T47D (cell line): ENCODE results near the gene PPP1R12B.
"Not testable (repeated sequence)": the region's sequence is repeated elsewhere in the genome, so short reads cannot be mapped to it uniquely, and the experiment has no call there.

Source experiments
- DNase-seq, 2 experiments: peaks; one replicate each; pipeline versions ENCODE4 v3.0.0 to v3.0.0-alpha.2; 2011 to 2012; ENCODE audit warnings: low read depth in 1 of 2, low spot score in 1 of 2
- JUND ChIP-seq: IDR thresholded peaks from 2 replicates; pipeline ENCODE4 v1.6.1; 2012; ENCODE audit warnings: low read depth
- in situ Hi-C: cut with HindIII; loops from 2 replicates; pipeline ENCODE4 v1.10.0; 2016; ENCODE audit warnings: low sequenced_read_pairs, low pct_unique_long_range_greater_than_20kb

The PPP1R12B gene

DNA sequence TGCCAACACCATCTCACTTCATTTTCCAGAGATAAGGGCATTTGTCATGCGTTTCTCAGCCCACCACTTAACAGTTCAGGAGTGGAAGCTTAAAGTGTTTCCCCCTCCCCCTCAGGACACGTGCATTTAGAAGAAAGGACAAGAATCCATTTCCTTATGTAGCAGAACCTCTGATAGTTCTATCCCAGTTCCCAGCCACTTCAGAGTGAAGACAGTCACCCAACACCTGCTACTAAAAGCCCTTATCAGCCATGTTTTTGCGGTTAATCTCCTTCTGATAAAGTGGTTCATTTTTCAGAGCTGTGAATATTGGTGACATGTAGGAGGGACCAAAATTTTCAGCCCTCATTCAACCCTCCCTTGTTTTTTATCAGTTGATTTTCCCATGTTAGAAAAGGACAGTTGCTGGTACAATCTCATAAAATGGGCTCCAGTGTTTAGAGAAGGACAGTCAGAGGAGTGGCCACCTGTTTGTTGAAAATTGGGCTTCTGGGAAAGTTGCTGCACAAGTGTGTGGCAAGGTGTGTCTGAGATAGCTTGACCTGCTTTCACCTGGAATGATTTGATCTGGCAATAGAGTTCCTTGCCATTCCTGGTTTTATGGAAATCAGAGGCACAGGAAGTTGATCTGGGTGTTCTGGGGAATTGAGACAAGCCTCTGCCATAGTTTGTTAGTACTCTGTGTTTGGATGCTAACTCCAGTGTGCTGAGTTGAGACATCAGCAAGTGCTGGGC is 114.0 kb downstream of the PPP1R12B start:
- TF ChIP-seq JUND: no peak
- no peak for DNase-seq
- in situ Hi-C loops: no loop called here

DNA sequence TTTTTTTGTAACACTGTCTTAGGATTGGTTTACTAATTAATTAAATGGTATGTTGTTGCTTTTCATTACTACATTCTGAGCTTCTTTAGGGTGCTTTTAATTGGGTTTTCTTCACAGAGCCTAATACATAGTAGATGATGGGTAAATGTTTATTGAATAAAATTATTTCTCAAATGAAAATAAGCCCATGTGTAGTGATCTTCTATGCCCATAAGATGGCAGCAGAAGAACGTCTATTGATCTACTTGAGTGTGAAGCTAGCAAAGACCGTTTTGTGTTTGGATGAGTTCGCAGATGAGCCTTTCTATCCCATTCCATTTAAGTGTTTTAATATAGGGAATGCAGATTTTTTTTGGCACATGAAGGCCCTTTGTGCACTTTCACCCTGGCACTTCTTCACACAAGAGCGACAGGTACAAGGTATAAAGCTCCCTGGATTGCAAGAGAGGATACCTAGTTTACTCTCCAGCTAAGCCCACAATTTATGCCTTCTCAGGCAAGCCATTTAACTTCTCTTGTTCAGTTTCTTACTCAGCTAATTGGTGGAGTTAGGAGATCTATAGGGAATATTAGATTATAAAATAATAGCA is 115.7 kb downstream of the PPP1R12B start:
- in situ Hi-C loops: not testable (repeated sequence)
- peak in 1 of 2 experiments; percentile 66 for DNase-seq

DNA sequence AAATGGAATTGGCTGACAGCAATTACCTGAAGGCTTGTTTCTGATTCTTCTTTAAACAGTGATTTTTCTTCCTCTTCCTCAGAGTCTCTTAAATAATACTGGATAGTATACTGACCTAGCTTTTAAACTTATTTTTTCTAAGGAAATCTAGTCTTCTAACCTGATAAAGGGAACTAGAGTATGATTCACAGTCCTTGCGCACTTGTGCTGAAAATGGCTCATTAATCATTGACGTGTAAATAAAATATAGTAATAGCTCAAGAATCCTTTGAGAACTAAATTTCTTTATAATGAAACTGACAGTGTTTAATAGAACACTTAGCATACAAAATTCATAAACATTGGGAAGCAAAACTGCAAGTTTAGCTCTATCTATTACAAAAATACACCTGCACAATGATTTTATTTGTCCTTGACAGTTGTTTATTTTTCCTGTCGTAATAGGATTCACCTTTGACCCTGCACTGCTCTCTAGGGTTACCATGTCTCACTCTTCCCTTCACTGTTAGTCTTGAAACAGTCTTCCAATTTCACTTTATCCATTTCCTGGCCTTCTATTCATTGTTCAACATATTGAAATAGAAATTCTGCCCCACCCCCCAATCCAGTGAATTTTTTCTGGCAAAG is 117.3 kb downstream of the PPP1R12B start:
- DNase-seq, in situ Hi-C loops: not testable (repeated sequence)

DNA sequence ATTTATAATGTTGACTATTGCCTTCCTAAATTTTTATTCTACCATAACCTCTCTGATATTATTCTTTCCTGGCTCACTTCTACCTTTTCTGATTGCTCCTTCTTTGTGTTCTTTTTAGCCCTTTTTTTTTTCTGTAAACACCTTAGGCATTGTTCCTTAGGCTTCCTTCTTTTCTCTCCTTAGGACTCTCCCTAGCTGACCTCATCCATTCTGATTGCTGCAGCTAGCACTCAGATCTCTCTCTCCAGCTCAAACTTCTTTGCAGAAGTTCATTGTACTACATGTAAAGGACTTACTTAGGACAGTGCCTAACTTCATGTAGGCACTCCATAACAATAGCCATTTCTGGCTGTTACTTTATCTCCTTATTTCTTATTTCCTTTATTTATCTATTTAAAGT is 117.8 kb downstream of the PPP1R12B start:
- DNase-seq, in situ Hi-C loops: not testable (repeated sequence)

DNA sequence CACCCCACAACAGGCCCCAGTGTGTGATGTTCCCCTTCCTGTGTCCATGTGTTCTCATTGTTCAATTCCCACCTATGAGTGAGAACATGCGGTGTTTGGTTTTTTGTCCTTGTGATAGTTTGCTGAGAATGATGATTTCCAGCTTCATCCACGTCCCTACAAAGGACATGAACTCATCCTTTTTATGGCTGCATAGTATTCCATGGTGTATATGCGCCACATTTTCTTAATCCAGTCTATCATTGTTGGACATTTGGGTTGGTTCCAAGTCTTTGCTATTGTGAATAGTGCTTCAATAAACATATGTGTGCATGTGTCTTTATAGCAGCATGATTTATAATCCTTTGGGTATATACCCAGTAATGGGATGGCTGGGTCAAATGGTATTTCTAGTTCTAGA is 118.9 kb downstream of the PPP1R12B start:
- DNase-seq, in situ Hi-C loops: not testable (repeated sequence)

DNA sequence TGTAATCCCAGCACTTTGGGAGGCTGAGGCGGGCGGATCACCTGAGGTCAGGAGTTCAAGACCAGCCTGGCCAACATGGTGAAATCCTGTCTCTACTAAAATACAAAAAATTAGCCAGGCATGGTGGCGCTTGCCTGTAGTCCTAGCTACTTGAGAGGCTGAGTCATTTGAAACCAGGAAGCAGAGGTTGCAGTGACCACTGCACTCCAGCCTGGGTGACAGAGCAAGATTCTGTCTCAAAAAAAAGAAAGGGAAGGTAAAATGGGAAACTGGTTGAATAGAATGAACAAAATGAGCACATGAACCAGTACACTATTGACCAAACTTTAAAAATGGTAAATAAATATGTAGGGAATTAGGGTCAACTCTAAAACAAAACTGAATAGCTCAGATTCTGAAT is 120.2 kb downstream of the PPP1R12B start:
- in situ Hi-C loops, DNase-seq: not testable (repeated sequence)

DNA sequence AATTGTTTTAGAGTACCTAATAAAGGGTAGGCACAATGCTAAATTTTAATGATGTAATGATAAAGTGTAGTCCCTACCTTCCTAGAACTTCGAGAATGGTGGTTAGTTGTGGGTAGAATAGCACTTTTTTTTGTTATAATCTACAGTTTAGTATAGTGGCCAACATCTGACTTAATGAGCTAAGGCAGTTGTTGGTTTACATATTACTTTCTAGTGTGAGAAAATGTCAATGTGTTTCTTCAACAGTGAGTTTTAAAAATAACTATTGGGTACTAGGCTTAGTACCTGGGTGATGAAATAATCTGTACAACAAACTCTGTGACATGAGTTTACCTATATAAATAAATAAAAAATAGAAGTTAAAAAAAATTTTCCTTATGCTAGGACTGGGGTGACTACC is 120.6 kb downstream of the PPP1R12B start:
- in situ Hi-C loops: not testable (repeated sequence)

DNA sequence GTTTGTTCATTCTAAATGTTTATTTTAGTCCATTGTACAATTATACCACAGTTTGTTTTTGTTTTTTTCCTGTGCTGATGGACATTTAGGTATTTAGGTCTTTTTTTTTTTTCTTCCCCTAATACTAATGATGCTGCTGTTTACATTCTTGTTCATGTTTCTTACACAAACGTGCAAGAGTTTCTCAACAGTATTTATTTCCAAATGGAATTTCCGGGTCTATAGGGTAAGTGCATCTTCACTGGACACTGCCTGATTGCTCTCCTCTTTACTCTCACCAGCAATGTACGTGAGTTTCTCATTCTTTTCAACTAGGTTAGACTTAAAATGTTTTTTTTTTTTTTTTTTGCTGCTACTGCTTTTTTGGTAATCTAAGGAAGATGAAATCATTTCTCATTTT is 122.7 kb downstream of the PPP1R12B start:
- in situ Hi-C loops: no loop called here
- no peak for TF ChIP-seq JUND
- DNase-seq: no peak

More for the DNA sequence above, 120.6 kb downstream of the PPP1R12B start:
- DNase-seq: not testable (repeated sequence)

DNA sequence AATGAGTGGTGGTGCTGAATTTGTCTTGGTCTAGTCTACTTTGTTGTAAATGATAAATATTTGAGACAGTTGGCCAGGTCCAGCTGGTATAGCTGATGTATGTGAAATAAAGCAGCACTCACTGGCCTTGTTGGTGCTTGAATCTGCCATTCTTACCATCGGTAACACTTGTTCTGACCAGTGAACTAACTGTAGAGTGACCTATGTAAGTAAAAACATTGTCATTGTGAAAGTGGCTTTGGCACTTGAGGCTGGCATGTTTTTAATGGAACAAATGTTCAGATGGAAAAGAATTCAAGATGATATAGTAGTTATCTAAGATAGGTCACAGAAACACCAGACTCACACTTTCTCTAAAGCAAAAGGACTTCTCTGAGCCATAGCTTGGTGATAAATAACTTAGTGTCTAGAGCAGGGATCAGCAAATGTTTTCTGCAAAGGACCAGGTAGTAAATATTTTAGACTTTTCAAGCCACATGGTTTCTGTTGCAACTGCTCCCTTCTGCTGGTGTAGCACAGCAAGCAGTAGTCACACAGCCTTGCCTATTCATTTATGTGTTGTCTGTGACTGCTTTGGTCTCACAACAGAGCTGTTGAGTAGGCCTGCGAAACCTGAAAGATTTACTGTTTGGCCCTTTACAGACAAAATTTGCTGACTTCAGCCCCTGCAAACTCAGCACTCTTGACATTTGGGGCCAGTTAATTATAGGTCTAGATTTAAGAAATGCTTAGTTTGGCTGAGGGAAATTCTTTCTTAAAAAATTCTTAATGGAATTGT is 124.0 kb downstream of the PPP1R12B start:
- in situ Hi-C loops, DNase-seq: not testable (repeated sequence)

DNA sequence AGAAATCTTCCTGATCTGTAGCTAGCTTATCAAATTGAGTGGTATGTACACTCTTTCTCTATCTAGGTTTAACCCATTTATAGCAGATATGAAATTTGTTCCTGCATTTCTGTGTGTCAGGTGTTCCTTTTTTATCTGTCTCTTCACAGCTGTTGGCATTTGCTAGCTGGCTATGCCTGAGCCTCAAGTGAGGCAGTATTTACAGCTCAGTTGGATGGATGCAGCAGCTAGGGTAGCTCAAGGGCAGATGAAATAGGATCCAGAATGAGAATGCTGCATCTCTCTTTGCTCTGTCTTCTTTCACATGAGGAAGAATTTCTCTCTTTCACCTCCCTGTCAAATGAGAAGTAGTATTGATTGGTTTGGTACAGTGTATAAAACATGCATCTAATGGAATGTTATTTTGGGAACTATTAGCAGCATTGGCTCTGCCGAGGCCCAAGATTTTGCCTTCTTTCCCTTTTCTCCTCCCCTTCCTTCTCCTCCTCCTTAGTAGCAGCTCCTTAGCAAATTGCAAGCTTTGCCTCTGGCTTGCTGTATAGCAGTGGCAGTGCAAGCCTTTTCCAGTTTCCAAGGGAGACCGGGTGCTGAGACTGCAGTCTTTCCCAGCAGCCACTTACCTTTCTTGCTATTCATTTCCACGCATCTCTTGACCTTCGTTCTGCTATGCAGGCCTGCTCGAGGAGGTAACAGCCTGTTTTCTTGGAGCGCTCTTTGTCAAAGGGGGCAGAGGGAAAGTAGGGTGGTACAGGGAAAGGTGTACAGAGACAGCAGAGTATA is 125.0 kb downstream of the PPP1R12B start:
- in situ Hi-C loops, DNase-seq: not testable (repeated sequence)

DNA sequence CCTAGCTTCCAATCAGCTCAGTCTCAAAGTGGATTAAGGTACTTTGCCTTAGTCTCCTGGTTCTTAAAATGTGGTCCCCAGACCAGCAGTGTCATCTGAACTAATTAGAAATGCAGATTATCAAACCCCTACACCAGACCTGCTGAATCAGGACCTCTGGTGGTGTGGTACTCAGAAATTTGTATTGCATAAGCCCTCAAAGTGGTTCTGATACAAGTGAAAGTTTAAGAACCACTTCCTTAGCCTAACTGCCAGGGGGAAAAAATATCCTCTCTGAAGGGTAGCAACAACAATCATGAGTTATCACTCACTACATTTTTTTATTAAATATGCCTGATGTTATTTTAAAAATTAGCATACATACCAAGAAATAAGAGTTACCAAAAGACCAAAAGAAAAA is 131.2 kb downstream of the PPP1R12B start:
- DNase-seq, in situ Hi-C loops: not testable (repeated sequence)

DNA sequence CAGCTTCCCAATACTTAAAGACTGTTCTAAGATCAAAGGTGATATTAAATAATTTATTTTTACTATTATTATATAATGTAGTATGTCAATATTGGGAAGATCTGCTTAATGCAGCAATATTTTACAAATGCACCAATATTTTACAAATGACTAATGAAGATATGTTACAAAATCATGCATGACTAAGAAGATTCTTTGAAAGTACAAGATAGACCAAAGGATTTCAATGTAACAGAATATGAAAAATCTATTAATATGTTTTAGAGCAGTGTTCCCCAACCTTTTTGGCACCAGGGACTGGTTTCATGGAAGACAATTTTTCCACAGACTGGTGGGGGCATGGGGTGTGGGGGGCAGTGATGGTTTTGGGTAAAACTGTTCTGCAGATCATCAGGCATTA is 132.1 kb downstream of the PPP1R12B start:
- DNase-seq, in situ Hi-C loops: not testable (repeated sequence)

DNA sequence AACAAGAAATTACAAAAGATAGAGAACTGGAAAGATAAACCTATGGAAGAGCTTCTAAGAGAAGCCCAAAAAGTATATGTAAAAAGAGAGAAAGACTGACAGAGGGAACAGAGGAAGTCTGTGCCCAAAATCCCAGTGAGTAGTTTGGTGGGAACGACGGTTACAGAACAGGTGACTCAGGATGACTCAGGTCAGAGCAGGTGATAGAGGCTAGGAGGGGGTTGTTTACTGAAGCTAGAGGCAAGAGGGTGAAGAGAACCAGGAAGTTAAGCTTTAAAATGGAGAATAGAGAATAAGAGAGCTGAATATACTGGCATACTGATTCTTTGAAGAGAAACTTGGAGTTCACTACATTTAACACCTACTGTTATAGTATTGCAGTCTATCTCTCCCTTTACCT is 134.9 kb downstream of the PPP1R12B start:
- in situ Hi-C loops, DNase-seq: not testable (repeated sequence)

DNA sequence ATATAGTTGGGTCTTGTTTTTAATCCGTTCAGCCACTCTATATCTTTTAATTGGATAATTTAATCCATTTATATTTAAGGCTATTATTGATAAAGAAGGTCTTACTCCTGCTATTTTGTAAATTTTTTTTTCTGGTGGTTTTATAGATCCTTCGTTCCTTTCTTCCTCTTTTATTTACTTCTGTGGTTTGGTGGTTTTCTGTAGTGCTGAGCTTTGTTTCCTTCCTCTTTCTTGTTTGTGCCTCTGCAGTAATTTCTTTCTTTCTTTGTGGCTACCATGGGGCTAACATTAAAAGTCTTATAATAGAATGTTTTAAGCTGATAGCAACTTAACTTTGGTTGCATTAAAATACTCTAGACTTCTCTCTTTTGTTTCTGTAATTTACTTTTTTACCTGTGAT is 135.5 kb downstream of the PPP1R12B start:
- DNase-seq, in situ Hi-C loops: not testable (repeated sequence)

DNA sequence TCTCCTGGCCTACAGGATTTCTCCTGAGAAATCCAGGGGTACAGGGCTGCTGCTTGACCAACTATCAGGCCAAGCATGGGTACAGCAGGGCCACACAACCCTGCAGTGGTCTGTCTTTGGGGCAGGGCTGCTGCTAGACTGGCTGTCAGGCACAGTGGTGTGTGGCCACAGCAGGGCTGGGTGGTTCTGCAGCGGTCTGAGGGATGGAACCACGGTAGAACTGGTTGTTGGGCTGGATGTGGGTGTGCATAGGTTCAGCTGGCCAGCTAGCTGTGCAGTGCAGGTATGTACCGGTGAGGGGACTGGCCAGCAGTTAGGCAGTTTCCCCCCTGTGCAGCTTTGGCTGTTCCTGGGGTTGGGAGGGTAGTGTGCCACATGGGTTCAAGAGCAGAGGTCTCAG is 136.3 kb downstream of the PPP1R12B start:
- DNase-seq, in situ Hi-C loops: not testable (repeated sequence)

DNA sequence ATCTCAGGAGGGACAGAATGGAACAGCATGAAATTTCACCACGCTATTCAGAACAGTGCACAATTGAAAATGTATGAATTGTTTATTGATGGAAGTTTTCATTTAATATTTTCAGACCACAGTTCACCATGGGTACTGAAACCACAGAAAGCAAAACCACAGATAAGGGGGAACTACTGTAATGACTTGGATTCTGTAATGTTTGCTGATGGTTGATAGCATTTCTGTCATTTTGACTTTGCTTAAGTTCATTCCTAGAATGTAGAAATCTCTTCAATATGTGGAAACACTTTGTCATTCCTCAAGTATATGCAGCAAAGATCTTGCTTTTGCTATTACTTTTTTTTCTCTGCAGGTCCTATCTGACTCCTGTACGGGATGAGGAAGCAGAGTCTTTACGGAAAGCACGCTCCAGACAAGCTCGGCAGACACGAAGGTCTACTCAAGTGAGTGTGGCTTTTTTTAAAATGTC is 139.7 kb downstream of the PPP1R12B start:
- not testable (repeated sequence) for DNase-seq

DNA sequence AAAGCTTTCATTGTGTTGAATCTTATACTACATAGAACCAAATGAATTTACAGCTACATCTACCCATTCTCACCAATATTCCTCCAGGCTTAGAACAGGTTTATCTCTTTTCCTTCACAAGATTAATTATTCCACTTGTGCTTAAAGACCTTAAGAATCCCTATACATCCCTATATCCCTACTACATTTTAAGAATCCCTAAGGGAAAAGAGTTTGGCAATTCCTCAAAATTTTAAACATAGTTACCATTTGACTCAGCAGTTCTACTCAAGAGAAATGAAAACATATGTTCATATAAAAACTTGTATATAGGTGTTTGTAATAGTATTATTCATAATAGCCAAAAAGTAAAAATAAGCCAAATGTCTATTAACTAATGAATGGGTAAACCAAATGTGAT is 140.6 kb downstream of the PPP1R12B start:
- in situ Hi-C loops, DNase-seq: not testable (repeated sequence)

More for the DNA sequence above, 139.7 kb downstream of the PPP1R12B start:
- in situ Hi-C loops: not testable (repeated sequence)
